Measurements from ENCODE around the gene MGAT5B.

DNA sequence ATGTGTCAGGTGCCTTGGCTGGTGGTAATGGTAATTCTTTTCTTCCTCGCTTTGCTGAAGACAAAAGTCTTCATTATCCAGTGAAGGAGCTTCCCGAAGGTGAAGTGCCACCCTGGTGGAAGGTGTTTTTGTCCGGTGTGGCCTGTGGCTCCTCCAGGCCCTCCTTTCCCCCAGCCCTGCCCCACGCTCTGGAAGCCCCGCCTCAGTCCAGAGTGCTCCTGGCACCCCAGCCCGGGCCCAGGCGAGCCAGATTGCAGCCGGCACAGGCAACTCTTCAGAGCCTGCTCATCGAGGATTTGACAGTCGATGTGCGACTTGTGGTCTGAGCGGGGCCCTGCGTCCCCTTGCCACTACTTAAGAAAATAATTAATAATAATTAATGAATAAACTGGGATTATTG lies 93.7 kb downstream of the MGAT5B start:
- TF ChIP-seq, protein P1, sequence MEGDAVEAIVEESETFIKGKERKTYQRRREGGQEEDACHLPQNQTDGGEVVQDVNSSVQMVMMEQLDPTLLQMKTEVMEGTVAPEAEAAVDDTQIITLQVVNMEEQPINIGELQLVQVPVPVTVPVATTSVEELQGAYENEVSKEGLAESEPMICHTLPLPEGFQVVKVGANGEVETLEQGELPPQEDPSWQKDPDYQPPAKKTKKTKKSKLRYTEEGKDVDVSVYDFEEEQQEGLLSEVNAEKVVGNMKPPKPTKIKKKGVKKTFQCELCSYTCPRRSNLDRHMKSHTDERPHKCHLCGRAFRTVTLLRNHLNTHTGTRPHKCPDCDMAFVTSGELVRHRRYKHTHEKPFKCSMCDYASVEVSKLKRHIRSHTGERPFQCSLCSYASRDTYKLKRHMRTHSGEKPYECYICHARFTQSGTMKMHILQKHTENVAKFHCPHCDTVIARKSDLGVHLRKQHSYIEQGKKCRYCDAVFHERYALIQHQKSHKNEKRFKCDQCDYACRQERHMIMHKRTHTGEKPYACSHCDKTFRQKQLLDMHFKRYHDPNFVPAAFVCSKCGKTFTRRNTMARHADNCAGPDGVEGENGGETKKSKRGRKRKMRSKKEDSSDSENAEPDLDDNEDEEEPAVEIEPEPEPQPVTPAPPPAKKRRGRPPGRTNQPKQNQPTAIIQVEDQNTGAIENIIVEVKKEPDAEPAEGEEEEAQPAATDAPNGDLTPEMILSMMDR (IDR thresholded peaks at IDR 0.05): no peak
- no peak for TF ChIP-seq POLR2AphosphoS5 (IDR thresholded peaks at IDR 0.05)

Data from prostate gland (tissue), 2 donors.